Measurements from ENCODE around the gene TUBB6. TPM values are rescaled to one million over a fixed set of nuclear protein-coding genes. Genes with fewer than 3 reads are reported as not detected.

The TUBB6 gene
- total and polyA plus RNA-seq, 2 donors (not counting 1 experiment from before 2014, with no cell fraction given): 30.4 to 58.7 TPM

DNA sequence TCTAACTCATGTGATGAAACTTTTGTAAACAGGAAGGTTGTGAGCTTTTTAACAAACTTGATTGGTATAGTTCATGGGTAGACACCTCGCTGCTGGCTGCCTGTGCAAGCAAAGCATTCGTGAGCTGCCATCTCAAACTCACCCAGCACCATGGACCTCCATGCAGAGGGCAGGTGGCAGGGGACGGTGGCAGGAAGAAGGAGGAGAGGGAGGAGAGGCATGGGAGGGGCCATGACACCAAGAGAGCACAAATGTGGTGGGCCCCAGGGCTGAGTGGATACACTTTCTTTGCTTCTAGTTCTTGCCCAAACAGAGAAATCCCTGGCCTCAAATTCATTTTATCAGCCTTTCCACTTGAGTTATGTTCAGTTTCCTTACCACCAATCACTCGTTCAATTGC is 39.9 kb downstream of the TUBB6 start:
- CTCF ChIA-PET: interaction anchor here (1.3 to 2.9 kb wide), 2 partner anchors 20 to 312 kb away, joined by 3 to 8 read pairs; no protein-coding TSS in a partner anchor
- no peak overlapping the region for H3K4me3 ChIP-seq (ENCODE audit: control extremely low read depth in 1 of 5, extremely low read depth in 1 of 5, insufficient read depth in 1 of 5, low read depth in 2 of 5, low read length in 4 of 5)
- intact Hi-C loops (cut with micrococcal nuclease): no loop called here
- H3K4me1 Mint-ChIP-seq: no peaks in the 10 kb centered on the region
- no peaks in the 10 kb centered on the region for H3K79me2 ChIP-seq (ENCODE audit: control insufficient read depth, insufficient read depth, low read length)
- H3K4me2 ChIP-seq (replicated peaks; ENCODE audit: low read depth, low read length, poor library complexity, severe bottlenecking): no peak overlapping the region
- TF ChIP-seq EZH2 (IDR thresholded peaks at IDR 0.05; ENCODE audit: borderline replicate concordance, insufficient read depth, low read depth, low read length, poor library complexity, severe bottlenecking): no peak
- TF ChIP-seq, protein P1, sequence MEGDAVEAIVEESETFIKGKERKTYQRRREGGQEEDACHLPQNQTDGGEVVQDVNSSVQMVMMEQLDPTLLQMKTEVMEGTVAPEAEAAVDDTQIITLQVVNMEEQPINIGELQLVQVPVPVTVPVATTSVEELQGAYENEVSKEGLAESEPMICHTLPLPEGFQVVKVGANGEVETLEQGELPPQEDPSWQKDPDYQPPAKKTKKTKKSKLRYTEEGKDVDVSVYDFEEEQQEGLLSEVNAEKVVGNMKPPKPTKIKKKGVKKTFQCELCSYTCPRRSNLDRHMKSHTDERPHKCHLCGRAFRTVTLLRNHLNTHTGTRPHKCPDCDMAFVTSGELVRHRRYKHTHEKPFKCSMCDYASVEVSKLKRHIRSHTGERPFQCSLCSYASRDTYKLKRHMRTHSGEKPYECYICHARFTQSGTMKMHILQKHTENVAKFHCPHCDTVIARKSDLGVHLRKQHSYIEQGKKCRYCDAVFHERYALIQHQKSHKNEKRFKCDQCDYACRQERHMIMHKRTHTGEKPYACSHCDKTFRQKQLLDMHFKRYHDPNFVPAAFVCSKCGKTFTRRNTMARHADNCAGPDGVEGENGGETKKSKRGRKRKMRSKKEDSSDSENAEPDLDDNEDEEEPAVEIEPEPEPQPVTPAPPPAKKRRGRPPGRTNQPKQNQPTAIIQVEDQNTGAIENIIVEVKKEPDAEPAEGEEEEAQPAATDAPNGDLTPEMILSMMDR (IDR thresholded peaks at IDR 0.05): no peak
- ATAC-seq (ENCODE audit: low read depth): no peak
- no peak overlapping the region for H3K27ac Mint-ChIP-seq
- no peaks in the 10 kb centered on the region for H3K27me3 Mint-ChIP-seq
- H3K36me3 ChIP-seq (replicated peaks in 1 of 2; ENCODE audit: control extremely low read depth in 1 of 2, control insufficient read depth in 1 of 2, extremely low read depth in 1 of 2, insufficient read depth in 2 of 2, low read length in 1 of 2): peaks cover 0 to 84% of the 10 kb centered on the region in 2 experiments
- POLR2A ChIA-PET: no interaction called here
- H3K9ac ChIP-seq (ENCODE audit: low read length): no peak overlapping the region
- DNase-seq: no peak
- H3K27ac ChIP-seq (ENCODE audit: low read length in 2 of 2): no peak overlapping the region
- no peaks in the 10 kb centered on the region for H3K4me1 ChIP-seq (ENCODE audit: control insufficient read depth in 2 of 2, insufficient read depth in 2 of 2, low read length in 2 of 2)
- H3K9me3 Mint-ChIP-seq (ENCODE audit: insufficient read depth): no peaks in the 10 kb centered on the region
- no peak overlapping the region for H3K4me3 Mint-ChIP-seq
- no peak overlapping the region for H2AFZ ChIP-seq (ENCODE audit: insufficient read depth, low read depth, low read length, poor library complexity, severe bottlenecking)
- no peaks in the 10 kb centered on the region for H3K9me3 ChIP-seq (ENCODE audit: control extremely low read depth in 1 of 3, control insufficient read depth in 2 of 3, insufficient read depth in 1 of 3, low read length in 2 of 3)
- no CpG with 5 or more reads among the region's 4 CpGs for WGBS (ENCODE audit: insufficient coverage)
- H4K20me1 ChIP-seq (ENCODE audit: control insufficient read depth, insufficient read depth, low read length, poor library complexity, severe bottlenecking): no peaks in the 10 kb centered on the region
- no peaks in the 10 kb centered on the region for H3K27me3 ChIP-seq (replicated peaks in 1 of 4; ENCODE audit: control extremely low read depth in 1 of 4, control insufficient read depth in 3 of 4, insufficient read depth in 4 of 4, low read length in 3 of 4)

DNA sequence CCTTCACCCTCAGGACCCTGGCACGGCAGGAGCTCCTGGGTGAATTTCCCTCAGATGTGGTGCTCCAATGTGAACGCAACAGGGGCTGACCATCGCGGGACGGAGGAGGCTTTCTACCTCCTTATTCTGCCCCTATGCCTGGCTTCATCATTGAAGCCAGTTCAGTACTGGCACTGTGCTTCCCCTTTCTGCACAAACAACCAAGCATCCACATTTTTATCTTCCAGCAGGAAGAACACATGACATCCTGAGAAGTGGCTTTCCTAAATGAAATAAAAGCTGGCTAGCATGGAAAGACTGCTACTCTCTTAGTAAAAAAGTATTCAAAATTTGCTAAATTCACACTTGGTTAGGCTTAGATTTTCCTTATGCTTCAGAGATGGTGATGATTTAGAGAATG is 44.1 kb downstream of the TUBB6 start:
- no peaks in the 10 kb centered on the region for H3K9me3 Mint-ChIP-seq (ENCODE audit: insufficient read depth)
- H4K20me1 ChIP-seq (ENCODE audit: control insufficient read depth, insufficient read depth, low read length, poor library complexity, severe bottlenecking): no peaks in the 10 kb centered on the region
- 100% methylated on average over 5 of the region's 5 CpGs for WGBS (ENCODE audit: insufficient coverage)
- ATAC-seq (ENCODE audit: low read depth) (no peak), DNase-seq (no peak)
- H3K4me3 Mint-ChIP-seq: no peak overlapping the region
- no peaks in the 10 kb centered on the region for H3K9me3 ChIP-seq (ENCODE audit: control extremely low read depth in 1 of 3, control insufficient read depth in 2 of 3, insufficient read depth in 1 of 3, low read length in 2 of 3)
- H2AFZ ChIP-seq (ENCODE audit: insufficient read depth, low read depth, low read length, poor library complexity, severe bottlenecking): no peak overlapping the region
- ChIA-PET CTCF (no interaction called here), POLR2A (no interaction called here)
- peaks cover 3% of the 10 kb centered on the region for H3K79me2 ChIP-seq (ENCODE audit: control insufficient read depth, insufficient read depth, low read length)
- H3K4me2 ChIP-seq (replicated peaks; ENCODE audit: low read depth, low read length, poor library complexity, severe bottlenecking): no peak overlapping the region
- no peak overlapping the region for H3K4me3 ChIP-seq (ENCODE audit: control extremely low read depth in 1 of 5, extremely low read depth in 1 of 5, insufficient read depth in 1 of 5, low read depth in 2 of 5, low read length in 4 of 5)
- H3K27ac ChIP-seq (ENCODE audit: low read length in 2 of 2): no peak overlapping the region
- H3K36me3 ChIP-seq (replicated peaks in 1 of 2; ENCODE audit: control extremely low read depth in 1 of 2, control insufficient read depth in 1 of 2, extremely low read depth in 1 of 2, insufficient read depth in 2 of 2, low read length in 1 of 2): peaks cover 6 to 73% of the 10 kb centered on the region in 2 experiments
- H3K9ac ChIP-seq (ENCODE audit: low read length): no peak overlapping the region
- no peak overlapping the region for H3K27ac Mint-ChIP-seq
- intact Hi-C loops (cut with micrococcal nuclease): no loop called here
- no peaks in the 10 kb centered on the region for H3K27me3 Mint-ChIP-seq
- no peaks in the 10 kb centered on the region for H3K27me3 ChIP-seq (replicated peaks in 1 of 4; ENCODE audit: control extremely low read depth in 1 of 4, control insufficient read depth in 3 of 4, insufficient read depth in 4 of 4, low read length in 3 of 4)
- no peaks in the 10 kb centered on the region for H3K4me1 Mint-ChIP-seq
- no peak for TF ChIP-seq EZH2 (IDR thresholded peaks at IDR 0.05; ENCODE audit: borderline replicate concordance, insufficient read depth, low read depth, low read length, poor library complexity, severe bottlenecking)
- TF ChIP-seq, protein P1 (IDR thresholded peaks at IDR 0.05): no peak
- H3K4me1 ChIP-seq (ENCODE audit: control insufficient read depth in 2 of 2, insufficient read depth in 2 of 2, low read length in 2 of 2): no peaks in the 10 kb centered on the region
